SK-N-MC (cell line): ENCODE data around the gene MFSD2B.
"Not testable (repeated sequence)": the region's sequence is repeated elsewhere in the genome, so short reads cannot be mapped to it uniquely, and the experiment has no call there.

Source experiments
- DNase-seq: peaks from one replicate; pipeline ENCODE4 v3.0.0-alpha.2; 2011; ENCODE audit warnings: low read depth, low spot score
- H3K27ac ChIP-seq: fragments of 200-600 bp; sonication (generic); 2 replicates; pipeline ENCODE4 v1.5.1; 2016; ENCODE audit warnings: mixed run types
- H3K36me3 ChIP-seq: fragments of 200-600 bp; sonication (generic); 2 replicates; pipeline ENCODE4 v1.6.1; 2017; ENCODE audit warnings: antibody characterized with exemption, low read length, mixed read lengths; ENCODE audit not compliant: insufficient read depth
- H3K4me3 ChIP-seq: fragments of 200-600 bp; sonication (generic); 2 replicates; pipeline ENCODE4 v1.5.1; 2016
- H3K9ac ChIP-seq: fragments of 200-600 bp; sonication (generic); 2 replicates; pipeline ENCODE4 v1.8.0; 2017; ENCODE audit warnings: mixed run types, mixed read lengths; ENCODE audit not compliant: insufficient read length
- H3K9me3 ChIP-seq: fragments of 200-600 bp; sonication (generic); 2 replicates; pipeline ENCODE4 v1.6.1; 2017; ENCODE audit warnings: low read depth, mild to moderate bottlenecking, antibody characterized with exemption, low read length, moderate library complexity, mixed read lengths
- EZH2 ChIP-seq: fragments of 200-600 bp; sonication (generic); IDR thresholded peaks from one replicate; pipeline ENCODE4 v1.6.1; 2017; ENCODE audit warnings: antibody characterized with exemption
- FOXP2 ChIP-seq: optimal IDR thresholded peaks from 2 replicates; pipeline ENCODE3; 2011; ENCODE audit warnings: mild to moderate bottlenecking, moderate library complexity; ENCODE audit not compliant: insufficient read depth; ENCODE audit errors: extremely low read length, control extremely low read depth
- POLR2AphosphoS5 ChIP-seq: IDR thresholded peaks from 2 replicates; pipeline ENCODE4 v1.6.1; 2012; ENCODE audit warnings: mild to moderate bottlenecking, low read depth, low read length, borderline replicate concordance

MFSD2B gene

DNA sequence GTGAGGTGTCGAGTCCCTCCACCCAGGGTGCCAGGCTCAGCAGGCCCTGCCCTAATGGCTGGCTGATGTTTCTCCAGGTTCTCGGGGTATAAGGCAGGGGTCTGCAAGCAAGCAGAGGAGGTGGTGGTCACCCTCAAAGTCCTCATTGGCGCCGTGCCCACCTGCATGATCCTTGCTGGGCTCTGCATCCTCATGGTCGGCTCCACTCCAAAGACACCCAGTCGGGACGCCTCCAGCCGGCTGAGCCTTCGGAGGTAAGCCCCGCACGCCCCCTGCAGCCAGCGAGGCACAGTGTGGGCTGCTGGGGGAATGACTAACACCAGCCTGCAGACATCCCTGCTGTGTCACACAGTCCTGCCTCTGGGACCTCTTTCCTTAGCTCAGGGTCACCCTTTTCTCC, 14.1 kb downstream of the MFSD2B start:
- TF ChIP-seq POLR2AphosphoS5 (no peak), FOXP2 (no peak), EZH2 (no peak)

DNA sequence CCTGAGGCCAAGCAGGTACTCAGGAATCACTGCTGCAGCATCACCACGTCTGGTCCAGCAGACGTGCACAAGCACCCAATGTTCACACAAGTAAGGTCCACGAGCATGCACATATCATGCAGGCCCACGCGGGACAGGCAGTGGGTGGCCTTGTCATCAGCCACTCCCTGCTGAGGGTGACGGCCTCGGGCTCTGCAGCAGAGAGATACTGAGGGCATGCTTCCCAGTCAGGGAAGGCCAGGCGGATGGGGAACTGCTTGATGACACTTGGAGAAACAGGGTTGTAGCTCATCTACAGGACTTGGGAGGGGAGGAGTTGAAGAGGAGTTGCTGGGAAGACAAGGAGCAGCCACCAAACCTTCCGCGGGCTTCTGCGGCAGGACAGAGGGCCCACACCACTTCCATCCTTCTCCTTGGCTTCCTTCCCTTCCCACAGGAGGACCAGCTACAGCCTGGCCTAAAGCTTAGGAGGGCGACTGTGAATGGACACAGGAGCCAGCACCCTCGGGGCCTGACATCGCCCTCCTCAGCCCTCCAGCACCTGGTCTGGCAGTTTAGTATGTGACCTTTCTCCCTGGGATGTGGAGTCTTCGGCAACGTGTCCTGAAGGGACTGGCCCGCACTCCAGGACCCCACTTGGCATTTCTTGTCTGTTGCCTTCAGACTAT, 15.2 kb downstream of the MFSD2B start:
- H3K27ac ChIP-seq: no peak overlapping the region
- TF ChIP-seq EZH2: no peak
- no peak for TF ChIP-seq POLR2AphosphoS5
- peaks cover 21% of the 10 kb centered on the region for H3K36me3 ChIP-seq

More for the DNA sequence above, 14.1 kb downstream of the MFSD2B start:
- no peak for DNase-seq
- H3K27ac ChIP-seq: no peak overlapping the region
- H3K9ac ChIP-seq: no peak overlapping the region
- peaks cover 10% of the 10 kb centered on the region for H3K36me3 ChIP-seq
- H3K9me3 ChIP-seq: no peaks in the 10 kb centered on the region
- no peak overlapping the region for H3K4me3 ChIP-seq

DNA sequence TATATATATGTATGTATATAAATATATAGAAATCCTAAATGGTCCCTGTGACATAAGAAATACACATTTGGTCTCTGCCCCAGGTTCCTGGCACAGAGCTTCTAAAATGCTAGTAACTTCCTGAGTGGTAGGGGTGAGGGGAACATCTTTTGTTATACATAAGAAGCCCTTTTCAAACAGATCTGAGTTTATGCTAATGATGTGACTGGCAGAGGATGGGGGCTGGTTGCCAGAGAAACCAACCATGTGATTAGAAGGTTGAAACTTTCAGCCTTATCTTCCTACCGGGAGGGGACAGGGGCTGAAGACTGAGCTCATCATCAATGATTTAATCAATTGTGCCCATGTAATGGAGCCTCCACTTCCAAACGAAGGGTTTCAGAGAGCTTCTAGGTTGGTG, 16.3 kb downstream of the MFSD2B start:
- Histone ChIP-seq H3K27ac (no peak overlapping the region), H3K36me3 (peaks cover 32% of the 10 kb centered on the region), H3K9me3 (no peaks in the 10 kb centered on the region), H3K9ac (no peak overlapping the region), H3K4me3 (no peak overlapping the region)
- no peak for DNase-seq
- no peak for TF ChIP-seq EZH2
- no peak for TF ChIP-seq POLR2AphosphoS5
- no peak for TF ChIP-seq FOXP2

More for the DNA sequence above, 15.2 kb downstream of the MFSD2B start:
- no peak for DNase-seq
- Histone ChIP-seq H3K9ac (no peak overlapping the region), H3K9me3 (no peaks in the 10 kb centered on the region), H3K4me3 (no peak overlapping the region)

DNA sequence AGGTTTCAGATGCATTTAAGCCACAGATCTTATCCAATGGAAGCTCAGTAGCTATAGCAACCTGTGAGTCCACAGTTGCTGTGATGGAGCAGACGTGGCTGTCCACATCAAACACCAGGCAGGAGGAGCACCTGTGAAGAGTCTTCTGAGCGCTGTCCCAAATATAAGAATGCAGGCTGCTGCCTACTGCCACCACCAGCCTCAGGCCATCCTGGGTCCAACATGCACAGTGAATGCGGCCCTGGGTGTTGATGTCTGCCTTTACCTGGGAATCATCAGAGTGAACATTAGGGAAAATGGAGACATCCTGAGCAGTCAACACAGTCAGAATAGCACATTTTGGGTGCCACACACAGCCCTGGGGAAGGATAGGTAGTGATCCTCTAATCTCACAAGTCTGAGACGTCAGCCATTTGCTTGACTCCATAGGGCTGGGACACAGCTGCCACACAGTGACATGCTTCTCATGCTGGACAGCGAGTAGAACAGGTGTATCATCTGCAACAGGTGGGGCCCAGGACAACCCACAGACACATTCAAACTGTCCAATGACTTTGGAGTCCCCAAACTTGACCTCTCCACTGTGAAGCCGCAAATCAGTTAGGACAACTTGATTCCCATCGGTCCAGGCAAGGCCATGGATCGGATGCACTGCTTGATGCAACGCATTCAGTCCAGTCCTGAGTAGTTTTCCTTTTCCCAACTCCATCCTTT, 29.1 kb downstream of the MFSD2B start:
- H3K36me3 ChIP-seq: peaks cover 43% of the 10 kb centered on the region
- no peak for DNase-seq
- no peak for TF ChIP-seq FOXP2
- TF ChIP-seq EZH2: no peak
- no peak overlapping the region for H3K4me3 ChIP-seq
- no peak overlapping the region for H3K27ac ChIP-seq
- H3K9ac ChIP-seq: no peak overlapping the region
- no peaks in the 10 kb centered on the region for H3K9me3 ChIP-seq

DNA sequence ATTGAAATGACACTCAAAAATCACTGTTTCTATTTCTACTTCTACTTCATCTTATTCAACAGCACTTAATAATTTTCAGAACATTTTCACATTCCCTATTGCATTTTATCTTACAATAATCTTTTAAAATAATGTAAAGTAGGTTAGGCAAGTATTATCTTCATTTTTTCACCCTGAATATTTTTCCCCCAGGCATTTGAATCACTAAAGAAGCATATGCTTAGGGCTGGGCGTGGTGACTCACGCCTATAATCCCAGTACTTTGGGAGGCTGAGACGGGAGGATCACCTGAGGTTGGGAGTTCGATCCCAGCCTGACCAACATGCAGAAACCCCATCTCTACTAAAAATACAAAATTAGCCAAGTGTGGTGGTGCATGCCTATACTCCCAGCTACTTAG, 30.6 kb downstream of the MFSD2B start:
- Histone ChIP-seq H3K9ac (no peak overlapping the region), H3K4me3 (no peak overlapping the region), H3K9me3 (no peaks in the 10 kb centered on the region), H3K27ac (no peak overlapping the region), H3K36me3 (peaks cover 40% of the 10 kb centered on the region)
- no peak for DNase-seq
- TF ChIP-seq POLR2AphosphoS5: no peak
- no peak for TF ChIP-seq EZH2
- no peak for TF ChIP-seq FOXP2

DNA sequence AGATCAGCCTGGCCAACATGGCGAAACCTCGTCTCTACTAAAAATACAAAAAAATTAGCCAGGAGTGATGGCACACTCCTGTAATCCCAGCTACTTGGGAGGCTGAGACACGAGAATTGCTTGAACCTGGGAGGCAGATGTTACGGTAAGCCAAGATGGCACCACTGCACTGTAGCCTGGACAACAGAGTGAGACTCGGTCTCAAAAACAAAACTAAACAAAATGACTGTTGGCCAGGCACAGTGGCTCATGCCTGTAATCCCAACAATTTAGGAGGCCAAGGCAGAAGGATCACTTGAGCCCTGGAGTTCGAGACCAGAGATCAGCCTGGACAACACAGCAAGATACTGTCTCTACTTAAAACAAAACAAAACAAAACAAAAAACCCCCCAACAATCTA, 33.2 kb downstream of the MFSD2B start:
- H3K9me3 ChIP-seq, DNase-seq, H3K9ac ChIP-seq, H3K4me3 ChIP-seq, H3K27ac ChIP-seq: not testable (repeated sequence)
- H3K36me3 ChIP-seq: peaks cover 20% of the 10 kb centered on the region

DNA sequence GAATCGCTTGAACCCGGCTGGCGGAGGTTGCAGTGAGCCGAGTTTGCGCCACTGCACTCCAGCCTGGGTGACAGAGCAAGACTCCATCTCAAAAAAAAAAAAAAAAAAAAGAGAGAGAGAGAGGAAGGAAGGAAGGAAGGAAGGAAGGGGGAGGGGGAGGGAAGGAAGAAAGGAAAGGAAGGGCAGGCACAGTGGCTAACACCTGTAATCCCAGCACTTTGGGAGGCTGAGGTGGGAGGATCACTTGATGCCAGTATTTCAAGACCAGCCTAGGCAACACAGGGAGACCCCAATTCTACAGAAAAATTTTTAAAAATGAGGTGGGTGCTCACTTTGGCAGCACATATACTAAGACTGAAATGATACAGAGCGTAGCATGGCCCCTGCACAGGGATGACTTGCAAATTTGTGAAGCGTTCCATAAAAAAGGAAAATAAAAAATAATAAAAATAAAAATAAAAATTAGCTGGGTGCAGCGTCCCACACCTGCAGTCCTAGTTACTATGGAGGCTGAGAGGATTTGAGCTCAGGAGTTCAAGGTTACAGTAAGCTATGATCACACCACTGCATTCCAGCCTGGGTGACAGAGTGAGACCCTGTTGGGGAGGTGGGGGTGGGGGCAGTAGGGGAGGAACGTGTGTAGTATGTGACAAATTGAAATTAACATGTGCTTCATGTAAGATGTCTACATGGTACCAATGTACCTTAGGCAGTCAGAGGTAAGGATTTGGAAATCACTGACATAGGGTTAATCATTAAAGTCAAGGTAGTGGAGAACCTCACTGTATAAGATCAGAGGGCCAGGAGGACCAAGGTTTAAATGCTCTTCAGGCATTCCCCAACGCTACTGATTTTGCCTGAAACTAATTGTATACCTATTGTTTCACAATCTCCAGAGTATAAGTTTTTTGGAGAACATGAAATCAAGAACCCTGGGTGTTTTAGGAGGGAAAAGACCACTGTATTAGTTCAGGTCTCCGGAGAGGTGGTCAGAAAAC, 35.9 kb downstream of the MFSD2B start:
- no peak for DNase-seq
- no peak for TF ChIP-seq EZH2
- no peak for TF ChIP-seq POLR2AphosphoS5
- no peak for TF ChIP-seq FOXP2
- H3K9me3 ChIP-seq: no peaks in the 10 kb centered on the region
- H3K36me3 ChIP-seq: 0 out of 2 replicates have a peak, but pooled peaks cover 5% of the 10 kb centered on the region
- H3K9ac ChIP-seq: peak overlapping the region; percentile 86
- peak overlapping the region; percentile 92 for H3K4me3 ChIP-seq
- H3K27ac ChIP-seq: no peak overlapping the region

DNA sequence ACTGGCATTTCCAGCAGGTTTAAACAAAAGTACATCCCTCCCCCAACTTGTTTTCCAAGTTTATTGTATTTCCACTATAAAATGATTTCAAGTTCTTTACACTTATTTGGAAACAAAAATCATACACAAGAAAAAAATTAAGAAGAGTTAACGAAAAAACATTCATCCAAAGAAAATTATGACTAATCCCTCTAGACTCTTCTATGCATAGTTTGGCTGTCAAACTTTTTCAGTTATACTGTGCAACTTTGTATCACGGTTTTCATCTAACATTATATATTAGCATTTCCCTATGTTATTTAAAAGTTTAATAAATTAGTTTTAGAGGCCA, 36.7 kb downstream of the MFSD2B start:
- H3K36me3 ChIP-seq: 0 out of 2 replicates have a peak, but pooled peaks cover 5% of the 10 kb centered on the region

More for the DNA sequence above, 36.7 kb downstream of the MFSD2B start:
- H3K9ac ChIP-seq: peak overlapping the region; percentile 86
- TF ChIP-seq FOXP2 (no peak), POLR2AphosphoS5 (no peak), EZH2 (no peak)
- no peak overlapping the region for H3K27ac ChIP-seq
- DNase-seq: no peak
- no peaks in the 10 kb centered on the region for H3K9me3 ChIP-seq
- H3K4me3 ChIP-seq: peak overlapping the region; percentile 92
